ENCODE measurements around the gene SUB1.

GRCh38 chr5:32578363-32578762 is 7.0 kb upstream of the SUB1 start:
- TF ChIP-seq, protein P1, sequence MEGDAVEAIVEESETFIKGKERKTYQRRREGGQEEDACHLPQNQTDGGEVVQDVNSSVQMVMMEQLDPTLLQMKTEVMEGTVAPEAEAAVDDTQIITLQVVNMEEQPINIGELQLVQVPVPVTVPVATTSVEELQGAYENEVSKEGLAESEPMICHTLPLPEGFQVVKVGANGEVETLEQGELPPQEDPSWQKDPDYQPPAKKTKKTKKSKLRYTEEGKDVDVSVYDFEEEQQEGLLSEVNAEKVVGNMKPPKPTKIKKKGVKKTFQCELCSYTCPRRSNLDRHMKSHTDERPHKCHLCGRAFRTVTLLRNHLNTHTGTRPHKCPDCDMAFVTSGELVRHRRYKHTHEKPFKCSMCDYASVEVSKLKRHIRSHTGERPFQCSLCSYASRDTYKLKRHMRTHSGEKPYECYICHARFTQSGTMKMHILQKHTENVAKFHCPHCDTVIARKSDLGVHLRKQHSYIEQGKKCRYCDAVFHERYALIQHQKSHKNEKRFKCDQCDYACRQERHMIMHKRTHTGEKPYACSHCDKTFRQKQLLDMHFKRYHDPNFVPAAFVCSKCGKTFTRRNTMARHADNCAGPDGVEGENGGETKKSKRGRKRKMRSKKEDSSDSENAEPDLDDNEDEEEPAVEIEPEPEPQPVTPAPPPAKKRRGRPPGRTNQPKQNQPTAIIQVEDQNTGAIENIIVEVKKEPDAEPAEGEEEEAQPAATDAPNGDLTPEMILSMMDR (optimal IDR thresholded peaks at IDR 0.05 in 1 of 3, IDR thresholded peaks at IDR 0.05 in 1 of 3, conservative IDR thresholded peaks at IDR 0.05 in 1 of 3; ENCODE audit: extremely low read depth in 1 of 3, insufficient read depth in 2 of 3, low read length in 3 of 3) = no peak
- TF ChIP-seq EZH2 (IDR thresholded peaks at IDR 0.05; ENCODE audit: low read length) = no peak

All from keratinocyte (primary cell).